ENCODE measurements around the gene UNC45A. TPM values are rescaled to one million over a fixed set of nuclear protein-coding genes. Genes with fewer than 3 reads are reported as not detected.

Gene UNC45A
- total and polyA plus RNA-seq, 3 donors from 2014 or later, result 48.9 to 59.6 (median 56.9) TPM

- DNase-seq, result no peak
- Histone ChIP-seq H3K27me3 (no peaks in the 10 kb centered on the region), H3K27ac (no peak overlapping the region), H3K9me3 (no peaks in the 10 kb centered on the region), H3K4me3 (peak overlapping the region in 1 of 2 donors; percentile 76), H3K36me3 (ENCODE audit: low read depth, missing control alignments) (no peaks in the 10 kb centered on the region), H3K4me1 (peaks cover 19% of the 10 kb centered on the region)
- no peak for TF ChIP-seq POLR2A (IDR thresholded peaks at IDR 0.05)
- WGBS, 2 donors, result 39 to 63% methylated on average over 20 of the region's 20 CpGs
- intact Hi-C loops (cut with DNase I; ENCODE audit: low total_unique reads), result no loop called here
These were observed 20.7 kb downstream of the UNC45A start for GRCh38 chr15:90955624-90956273.

- H3K4me1 ChIP-seq, result peaks cover 19% of the 10 kb centered on the region
- 10 to 15% methylated on average over 31 to 56 of the region's 56 CpGs for WGBS, 2 donors
- TF ChIP-seq POLR2A (IDR thresholded peaks at IDR 0.05), result no peak
- TF ChIP-seq, protein P1, sequence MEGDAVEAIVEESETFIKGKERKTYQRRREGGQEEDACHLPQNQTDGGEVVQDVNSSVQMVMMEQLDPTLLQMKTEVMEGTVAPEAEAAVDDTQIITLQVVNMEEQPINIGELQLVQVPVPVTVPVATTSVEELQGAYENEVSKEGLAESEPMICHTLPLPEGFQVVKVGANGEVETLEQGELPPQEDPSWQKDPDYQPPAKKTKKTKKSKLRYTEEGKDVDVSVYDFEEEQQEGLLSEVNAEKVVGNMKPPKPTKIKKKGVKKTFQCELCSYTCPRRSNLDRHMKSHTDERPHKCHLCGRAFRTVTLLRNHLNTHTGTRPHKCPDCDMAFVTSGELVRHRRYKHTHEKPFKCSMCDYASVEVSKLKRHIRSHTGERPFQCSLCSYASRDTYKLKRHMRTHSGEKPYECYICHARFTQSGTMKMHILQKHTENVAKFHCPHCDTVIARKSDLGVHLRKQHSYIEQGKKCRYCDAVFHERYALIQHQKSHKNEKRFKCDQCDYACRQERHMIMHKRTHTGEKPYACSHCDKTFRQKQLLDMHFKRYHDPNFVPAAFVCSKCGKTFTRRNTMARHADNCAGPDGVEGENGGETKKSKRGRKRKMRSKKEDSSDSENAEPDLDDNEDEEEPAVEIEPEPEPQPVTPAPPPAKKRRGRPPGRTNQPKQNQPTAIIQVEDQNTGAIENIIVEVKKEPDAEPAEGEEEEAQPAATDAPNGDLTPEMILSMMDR (IDR thresholded peaks at IDR 0.05), result peak; percentile 86 to 96 (median 87)
- intact Hi-C loops (cut with DNase I; ENCODE audit: low total_unique reads), result no loop called here
- peak overlapping the region; percentile 52 to 76 for H3K4me3 ChIP-seq
- no peaks in the 10 kb centered on the region for H3K36me3 ChIP-seq (ENCODE audit: low read depth, missing control alignments)
- H3K9me3 ChIP-seq, result no peaks in the 10 kb centered on the region
- DNase-seq, result peak; percentile 79
- H3K27ac ChIP-seq, result peak overlapping the region in 1 of 2 donors; percentile 45
- no peaks in the 10 kb centered on the region for H3K27me3 ChIP-seq
These were observed 21.4 kb downstream of the UNC45A start for GRCh38 chr15:90956274-90957030.

GRCh38 chr15:90957031-90957790 is 22.1 kb downstream of the UNC45A start:
- TF ChIP-seq, protein P1 (IDR thresholded peaks at IDR 0.05), result no peak
- TF ChIP-seq POLR2A (IDR thresholded peaks at IDR 0.05), result no peak
- 14 to 28% methylated on average over 8 to 63 of the region's 63 CpGs for WGBS, 2 donors
- no peak for DNase-seq
- peak overlapping the region; percentile 6 to 45 for H3K27ac ChIP-seq
- intact Hi-C loops (cut with DNase I; ENCODE audit: low total_unique reads), result no loop called here
- H3K36me3 ChIP-seq (ENCODE audit: low read depth, missing control alignments), result no peaks in the 10 kb centered on the region
- H3K4me3 ChIP-seq, result peak overlapping the region; percentile 52 to 76
- H3K4me1 ChIP-seq, result peaks cover 19% of the 10 kb centered on the region
- H3K9me3 ChIP-seq, result no peaks in the 10 kb centered on the region
- no peaks in the 10 kb centered on the region for H3K27me3 ChIP-seq

GRCh38 chr15:90957791-90958190 is 22.7 kb downstream of the UNC45A start:
- Histone ChIP-seq H3K4me1 (peaks cover 19% of the 10 kb centered on the region), H3K4me3 (peak overlapping the region in 1 of 2 donors; percentile 76), H3K36me3 (ENCODE audit: low read depth, missing control alignments) (no peaks in the 10 kb centered on the region), H3K27ac (no peak overlapping the region), H3K27me3 (no peaks in the 10 kb centered on the region), H3K9me3 (no peaks in the 10 kb centered on the region)
- DNase-seq, result no peak
- WGBS, 2 donors, result 63 to 73% methylated on average over 5 to 6 of the region's 6 CpGs
- TF ChIP-seq POLR2A (IDR thresholded peaks at IDR 0.05), result no peak
- TF ChIP-seq, protein P1 (IDR thresholded peaks at IDR 0.05), result no peak
- intact Hi-C loops (cut with DNase I; ENCODE audit: low total_unique reads), result no loop called here

DNA sequence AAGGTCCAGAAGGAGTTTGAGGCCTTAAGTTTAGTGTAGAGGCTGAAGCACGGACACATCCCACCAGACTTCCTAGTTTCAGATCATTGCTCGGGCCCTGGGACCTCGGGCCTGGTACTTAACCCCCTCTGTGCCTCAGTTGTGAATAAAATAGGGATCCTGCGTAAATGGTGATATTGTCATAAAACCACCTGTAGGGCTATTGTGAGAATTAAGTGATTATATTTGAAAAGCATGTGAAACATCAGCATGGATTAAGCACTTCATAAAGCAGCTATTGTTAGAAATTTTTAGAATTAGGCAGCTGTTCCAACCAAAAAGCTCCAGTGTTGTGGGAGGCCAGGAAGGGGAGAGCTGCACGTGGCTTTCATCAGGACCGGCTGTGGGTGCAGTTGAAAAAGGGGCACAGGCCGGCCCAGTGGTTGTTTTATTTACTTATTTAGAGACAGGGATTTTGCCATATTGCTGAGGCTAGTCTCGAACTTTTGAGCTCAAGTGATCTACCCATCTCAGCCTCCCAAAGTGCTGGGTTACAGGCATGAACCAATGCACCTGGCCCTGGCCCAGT is 24.0 kb downstream of the UNC45A start:
- TF ChIP-seq POLR2A (IDR thresholded peaks at IDR 0.05), result no peak
- TF ChIP-seq, protein P1 (IDR thresholded peaks at IDR 0.05), result no peak
- WGBS, 2 donors, result 80 to 92% methylated on average over 8 of the region's 8 CpGs
- H3K9me3 ChIP-seq, result no peaks in the 10 kb centered on the region
- no peaks in the 10 kb centered on the region for H3K27me3 ChIP-seq
- H3K27ac ChIP-seq, result no peak overlapping the region
- no peak overlapping the region for H3K4me3 ChIP-seq
- H3K4me1 ChIP-seq, result peaks cover 19% of the 10 kb centered on the region
- DNase-seq, result no peak
- no peaks in the 10 kb centered on the region for H3K36me3 ChIP-seq (ENCODE audit: low read depth, missing control alignments)
- intact Hi-C loops (cut with DNase I; ENCODE audit: low total_unique reads), result no loop called here
